Measurements from ENCODE around the gene CORIN.
"Not testable (repeated sequence)": the region's sequence is repeated elsewhere in the genome, so short reads cannot be mapped to it uniquely, and the experiment has no call there.

The CORIN gene

GRCh38 chr4:47763279-47763678 lies 74.6 kb downstream of the CORIN start:
- Histone ChIP-seq H3K79me2 (ENCODE audit: low read length) (no peaks in the 10 kb centered on the region), H3K4me3 (ENCODE audit: low read length) (no peak overlapping the region), H3K4me1 (ENCODE audit: low read length) (no peaks in the 10 kb centered on the region), H3K27ac (ENCODE audit: low read length) (no peak overlapping the region), H3K27me3 (ENCODE audit: low read depth, low read length) (no peaks in the 10 kb centered on the region), H3K9me3 (ENCODE audit: insufficient read depth, low read length) (peaks cover 5% of the 10 kb centered on the region; the same call in 1 of the 2 replicates), H4K20me1 (ENCODE audit: insufficient read depth, low read length) (no peaks in the 10 kb centered on the region), H3K4me2 (ENCODE audit: low read length) (no peak overlapping the region), H2AFZ (ENCODE audit: low read depth, low read length) (no peak overlapping the region), H3K9ac (ENCODE audit: low read length) (no peak overlapping the region), H3K36me3 (replicated peaks; ENCODE audit: low read depth, low read length) (no peaks in the 10 kb centered on the region)
- TF ChIP-seq EZH2phosphoT487 (IDR thresholded peaks at IDR 0.05; ENCODE audit: low read depth) = no peak
- TF ChIP-seq CTCF (IDR thresholded peaks at IDR 0.05; ENCODE audit: low read depth, low read length) = no peak

DNA sequence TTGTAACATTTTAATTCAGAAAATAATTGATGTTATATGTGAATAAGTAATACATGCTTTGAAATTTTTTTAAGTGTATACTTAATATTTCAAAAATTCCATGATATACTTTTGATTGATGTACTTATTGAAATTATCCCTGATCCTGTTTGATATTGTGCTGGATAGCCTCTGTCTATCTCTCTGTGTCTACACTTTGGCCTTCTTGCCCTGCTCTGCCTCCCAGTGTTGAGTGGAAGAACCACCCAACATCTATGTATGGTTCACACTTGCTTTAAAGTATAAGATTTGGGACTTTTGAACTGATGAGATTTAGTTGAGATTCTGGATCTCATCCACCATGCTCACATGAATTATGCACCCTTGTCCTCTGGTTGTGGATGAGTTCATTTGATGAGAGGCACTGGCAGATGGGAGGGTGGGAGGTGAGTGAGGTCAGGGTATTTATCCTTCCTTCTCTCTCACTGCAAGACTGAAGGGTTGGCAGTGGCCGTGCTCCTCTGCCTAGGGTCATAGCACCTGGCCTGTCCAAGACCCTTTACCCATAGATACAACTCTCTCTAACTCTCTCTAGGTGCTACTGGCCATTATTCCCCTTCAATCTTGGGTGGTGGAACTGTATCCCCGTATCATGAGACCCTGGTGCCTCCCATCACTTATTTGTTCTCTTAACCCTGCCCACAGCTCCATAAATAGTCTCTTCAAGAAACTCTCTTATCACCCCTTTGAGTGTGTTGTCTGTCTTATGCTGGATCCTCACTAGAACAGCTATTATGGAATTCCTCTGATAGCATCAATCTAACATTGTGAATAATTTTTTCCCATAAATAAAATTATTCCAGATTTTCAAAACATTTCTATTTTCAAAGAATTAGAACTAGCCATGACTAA lies 75.2 kb downstream of the CORIN start:
- peaks cover 5% of the 10 kb centered on the region; the same call in 1 of the 2 replicates for H3K9me3 ChIP-seq (ENCODE audit: insufficient read depth, low read length)
- H3K36me3 ChIP-seq (replicated peaks; ENCODE audit: low read depth, low read length) = no peaks in the 10 kb centered on the region
- no peaks in the 10 kb centered on the region for H3K4me1 ChIP-seq (ENCODE audit: low read length)
- TF ChIP-seq CTCF (IDR thresholded peaks at IDR 0.05; ENCODE audit: low read depth, low read length) = no peak
- TF ChIP-seq EZH2phosphoT487 (IDR thresholded peaks at IDR 0.05; ENCODE audit: low read depth) = no peak
- no peak overlapping the region for H3K9ac ChIP-seq (ENCODE audit: low read length)
- no peak overlapping the region for H3K4me2 ChIP-seq (ENCODE audit: low read length)
- no peak overlapping the region for H3K27ac ChIP-seq (ENCODE audit: low read length)
- H2AFZ ChIP-seq (ENCODE audit: low read depth, low read length) = no peak overlapping the region
- no peaks in the 10 kb centered on the region for H4K20me1 ChIP-seq (ENCODE audit: insufficient read depth, low read length)
- H3K79me2 ChIP-seq (ENCODE audit: low read length) = no peaks in the 10 kb centered on the region
- H3K27me3 ChIP-seq (ENCODE audit: low read depth, low read length) = no peaks in the 10 kb centered on the region
- H3K4me3 ChIP-seq (ENCODE audit: low read length) = no peak overlapping the region

GRCh38 chr4:47753316-47753715 lies 84.6 kb downstream of the CORIN start:
- not testable (repeated sequence) for H3K4me2 ChIP-seq (ENCODE audit: low read length); H4K20me1 ChIP-seq (ENCODE audit: insufficient read depth, low read length); H3K79me2 ChIP-seq (ENCODE audit: low read length); H3K36me3 ChIP-seq (replicated peaks; ENCODE audit: low read depth, low read length); H3K4me1 ChIP-seq (ENCODE audit: low read length); H2AFZ ChIP-seq (ENCODE audit: low read depth, low read length); H3K9me3 ChIP-seq (ENCODE audit: insufficient read depth, low read length); H3K4me3 ChIP-seq (ENCODE audit: low read length); H3K27me3 ChIP-seq (ENCODE audit: low read depth, low read length); H3K9ac ChIP-seq (ENCODE audit: low read length); H3K27ac ChIP-seq (ENCODE audit: low read length)

GRCh38 chr4:47752214-47752613 lies 85.7 kb downstream of the CORIN start:
- no peaks in the 10 kb centered on the region for H3K36me3 ChIP-seq (replicated peaks; ENCODE audit: low read depth, low read length)
- no peak for TF ChIP-seq EZH2phosphoT487 (IDR thresholded peaks at IDR 0.05; ENCODE audit: low read depth)
- TF ChIP-seq CTCF (IDR thresholded peaks at IDR 0.05; ENCODE audit: low read depth, low read length) = no peak
- H3K27me3 ChIP-seq (ENCODE audit: low read depth, low read length) = no peaks in the 10 kb centered on the region
- H4K20me1 ChIP-seq (ENCODE audit: insufficient read depth, low read length) = no peaks in the 10 kb centered on the region
- H3K4me2 ChIP-seq (ENCODE audit: low read length) = no peak overlapping the region
- no peak overlapping the region for H3K27ac ChIP-seq (ENCODE audit: low read length)
- no peak overlapping the region for H3K9ac ChIP-seq (ENCODE audit: low read length)
- H3K4me1 ChIP-seq (ENCODE audit: low read length) = no peaks in the 10 kb centered on the region
- no peak overlapping the region for H3K4me3 ChIP-seq (ENCODE audit: low read length)
- H3K9me3 ChIP-seq (ENCODE audit: insufficient read depth, low read length) = no peaks in the 10 kb centered on the region
- H3K79me2 ChIP-seq (ENCODE audit: low read length) = no peaks in the 10 kb centered on the region
- H2AFZ ChIP-seq (ENCODE audit: low read depth, low read length) = no peak overlapping the region
